Endothelial cell of umbilical vein (primary cell): ENCODE results near the gene BCL11B.

ENCODE experiments used
- EZH2 ChIP-seq: IDR thresholded peaks from 2 replicates; pipeline ENCODE4 v1.6.1; 2012; ENCODE audit warnings: borderline replicate concordance, low read depth, mild to moderate bottlenecking, moderate library complexity, low read length, inconsistent platforms; ENCODE audit not compliant: severe bottlenecking
- GATA2 ChIP-seq: IDR thresholded peaks from 2 replicates; pipeline ENCODE4 v1.7.0; 2011; ENCODE audit warnings: low read depth, mild to moderate bottlenecking, moderate library complexity, mixed read lengths, low read length; ENCODE audit not compliant: insufficient read length, insufficient read depth
- JUN ChIP-seq: IDR thresholded peaks from 2 replicates; pipeline ENCODE4 v1.6.1; 2011; ENCODE audit warnings: borderline replicate concordance, low read depth; ENCODE audit not compliant: insufficient read length, insufficient read depth
- MAX ChIP-seq: IDR thresholded peaks from 2 replicates; pipeline ENCODE4 v1.6.1; 2011; ENCODE audit not compliant: insufficient read depth, insufficient read length
- POLR2A ChIP-seq: IDR thresholded peaks from 2 replicates; pipeline ENCODE4 v1.6.1; 2012; ENCODE audit warnings: low read depth, mild to moderate bottlenecking, control low read depth, low read length
- POLR2AphosphoS5 ChIP-seq: IDR thresholded peaks from 2 replicates; pipeline ENCODE4 v1.6.1; 2012; ENCODE audit warnings: low read depth, mild to moderate bottlenecking, control low read depth, low read length, moderate library complexity; ENCODE audit not compliant: insufficient read depth
- TF ChIP-seq, protein P1 (sequence below), 2 donors: IDR thresholded peaks; 1 replicate in 1 of 2; 2 replicates in 1 of 2; pipeline ENCODE4 v1.5.1; 2011; ENCODE audit warnings: low read length in 2 of 2, mild to moderate bottlenecking in 2 of 2, moderate library complexity in 2 of 2, control low read depth in 1 of 2, inconsistent platforms in 1 of 2, low read depth in 1 of 2; ENCODE audit not compliant: insufficient read depth in 1 of 2; ENCODE audit errors: extremely low read depth in 1 of 2

GRCh38 chr14:99166506-99166905 is 105.5 kb downstream of the BCL11B start:
- TF ChIP-seq, protein P1, sequence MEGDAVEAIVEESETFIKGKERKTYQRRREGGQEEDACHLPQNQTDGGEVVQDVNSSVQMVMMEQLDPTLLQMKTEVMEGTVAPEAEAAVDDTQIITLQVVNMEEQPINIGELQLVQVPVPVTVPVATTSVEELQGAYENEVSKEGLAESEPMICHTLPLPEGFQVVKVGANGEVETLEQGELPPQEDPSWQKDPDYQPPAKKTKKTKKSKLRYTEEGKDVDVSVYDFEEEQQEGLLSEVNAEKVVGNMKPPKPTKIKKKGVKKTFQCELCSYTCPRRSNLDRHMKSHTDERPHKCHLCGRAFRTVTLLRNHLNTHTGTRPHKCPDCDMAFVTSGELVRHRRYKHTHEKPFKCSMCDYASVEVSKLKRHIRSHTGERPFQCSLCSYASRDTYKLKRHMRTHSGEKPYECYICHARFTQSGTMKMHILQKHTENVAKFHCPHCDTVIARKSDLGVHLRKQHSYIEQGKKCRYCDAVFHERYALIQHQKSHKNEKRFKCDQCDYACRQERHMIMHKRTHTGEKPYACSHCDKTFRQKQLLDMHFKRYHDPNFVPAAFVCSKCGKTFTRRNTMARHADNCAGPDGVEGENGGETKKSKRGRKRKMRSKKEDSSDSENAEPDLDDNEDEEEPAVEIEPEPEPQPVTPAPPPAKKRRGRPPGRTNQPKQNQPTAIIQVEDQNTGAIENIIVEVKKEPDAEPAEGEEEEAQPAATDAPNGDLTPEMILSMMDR (IDR thresholded peaks at IDR 0.05; ENCODE audit: extremely low read depth in 1 of 2, insufficient read depth in 1 of 2, low read depth in 1 of 2, low read length in 2 of 2), result no peak
- TF ChIP-seq GATA2 (no peak), POLR2A (no peak), EZH2 (no peak), POLR2AphosphoS5 (no peak), MAX (no peak), JUN (no peak)
